Esophagus muscularis mucosa (tissue), 4 donors: ENCODE data around the gene TUBA3C. TPM values are rescaled to one million over a fixed set of nuclear protein-coding genes. Genes with fewer than 3 reads are reported as not detected.
"Not testable (repeated sequence)": the region's sequence is repeated elsewhere in the genome, so short reads cannot be mapped to it uniquely, and the experiment has no call there.

Source experiments
- DNase-seq: peaks from one replicate; pipeline ENCODE4 v3.0.0-alpha.2; 2017; ENCODE audit errors: extremely low spot score
- H3K27ac ChIP-seq, 4 donors: fragments of 200-600 bp; sonication (generic); replicated peaks in 1 of 4; 1 replicate in 3 of 4; 2 replicates in 1 of 4; pipeline ENCODE4 v1.5.1; 2016 to 2019; ENCODE audit warnings: mild to moderate bottlenecking in 1 of 4
- H3K27me3 ChIP-seq, 4 donors: fragments of 200-600 bp; sonication (generic); one replicate each; pipeline versions ENCODE4 v1.5.1 to v1.6.0; 2016 to 2019
- H3K36me3 ChIP-seq, 4 donors: fragments of 200-600 bp; sonication (generic); one replicate each; pipeline ENCODE4 v1.5.1; 2016 to 2019
- H3K4me1 ChIP-seq, 4 donors: fragments of 200-600 bp; sonication (generic); one replicate each; pipeline ENCODE4 v1.5.1; 2016 to 2019
- H3K4me3 ChIP-seq, 4 donors: fragments of 200-600 bp; sonication (generic); 1 replicate in 2 of 4; 2 replicates in 2 of 4; pipeline ENCODE4 v1.5.1; 2016 to 2019; ENCODE audit warnings: mild to moderate bottlenecking in 4 of 4, moderate library complexity in 1 of 4
- H3K9me3 ChIP-seq, 4 donors: fragments of 200-600 bp; sonication (generic); 1 replicate in 3 of 4; 2 replicates in 1 of 4; pipeline ENCODE4 v1.5.1; 2016 to 2019
- CTCF ChIP-seq, 3 experiments: fragments of 200-600 bp in 2 of 3; fragments of 450-650 bp in 1 of 3; sonication (generic) in 2 of 3; IDR thresholded peaks; one replicate each; pipeline ENCODE4 v1.5.1; 2017 to 2019; ENCODE audit warnings: antibody characterized with exemption in 3 of 3, mild to moderate bottlenecking in 2 of 3, moderate library complexity in 1 of 3
- EP300 ChIP-seq: sonication (generic); formaldehyde crosslinking; IDR thresholded peaks from one replicate; pipeline ENCODE4 v1.6.1; 2017; ENCODE audit warnings: antibody characterized with exemption
- POLR2A ChIP-seq: fragments of 450-650 bp; IDR thresholded peaks from one replicate; pipeline ENCODE4 v1.6.1; 2017; ENCODE audit warnings: antibody characterized with exemption, moderate library complexity, mild to moderate bottlenecking, low read depth
- POLR2AphosphoS5 ChIP-seq, 2 donors: sonication (generic); formaldehyde crosslinking; IDR thresholded peaks; one replicate each; pipeline ENCODE4 v1.6.1; 2017; ENCODE audit warnings: antibody characterized with exemption in 2 of 2
- WGBS: methylation state at CpG from one replicate; pipeline ENCODE4 v1.1.5; 2018; 5-methylcytosine and 5-hydroxymethylcytosine counted together
- intact Hi-C: fragments of 100-400 bp; cut with DNase I; formaldehyde crosslinking; loops from one replicate; pipeline ENCODE4 v1.15.1; 2023
- total RNA-seq, 4 donors: library from RNA; depleted of rRNA; stranded (reverse); fragments of >200 nt; gene quantifications; one replicate each; pipeline versions ENCODE4 v1.1.0 to v1.2.1, GENCODE V29; 2016

TUBA3C gene
- total RNA-seq, 4 donors from 2014 or later = not detected

- H3K4me3 ChIP-seq = no peak overlapping the region
- no peaks in the 10 kb centered on the region for H3K9me3 ChIP-seq
- peak; percentile 60 for DNase-seq
- intact Hi-C loops = no loop called here
- H3K36me3 ChIP-seq = no peaks in the 10 kb centered on the region
- H3K4me1 ChIP-seq = no peaks in the 10 kb centered on the region
- H3K27me3 ChIP-seq = no peaks in the 10 kb centered on the region
- TF ChIP-seq EP300 = no peak
- TF ChIP-seq POLR2AphosphoS5 (IDR thresholded peaks at IDR 0.05) = no peak
- no peak for TF ChIP-seq POLR2A
- TF ChIP-seq CTCF (IDR thresholded peaks at IDR 0.05) = no peak
- no peak overlapping the region for H3K27ac ChIP-seq
- WGBS = 94% methylated on average over 21 of the region's 24 CpGs
Measured at GRCh38 chr13:19181021-19181620, 503 bp downstream of the TUBA3C start.

- Histone ChIP-seq H3K27me3 (no peaks in the 10 kb centered on the region), H3K4me3 (no peak overlapping the region), H3K36me3 (no peaks in the 10 kb centered on the region), H3K9me3 (no peaks in the 10 kb centered on the region), H3K27ac (no peak overlapping the region), H3K4me1 (no peaks in the 10 kb centered on the region)
- 77% methylated on average over 7 of the region's 7 CpGs for WGBS
- intact Hi-C loops = no loop called here
- TF ChIP-seq EP300 (no peak), CTCF (IDR thresholded peaks at IDR 0.05) (no peak), POLR2AphosphoS5 (IDR thresholded peaks at IDR 0.05) (no peak), POLR2A (no peak)
- DNase-seq = peak; percentile 34
Measured at GRCh38 chr13:19179916-19180315, 1.7 kb downstream of the TUBA3C start.

GRCh38 chr13:19178901-19179593, 2.6 kb downstream of the TUBA3C start:
- intact Hi-C loops = no loop called here
- H3K4me1 ChIP-seq = no peaks in the 10 kb centered on the region
- no peaks in the 10 kb centered on the region for H3K27me3 ChIP-seq
- peak; percentile 72 for DNase-seq
- no peak for TF ChIP-seq POLR2AphosphoS5 (IDR thresholded peaks at IDR 0.05)
- TF ChIP-seq CTCF (IDR thresholded peaks at IDR 0.05) = no peak
- TF ChIP-seq POLR2A = no peak
- no peak for TF ChIP-seq EP300
- H3K27ac ChIP-seq = no peak overlapping the region
- H3K9me3 ChIP-seq = no peaks in the 10 kb centered on the region
- no peak overlapping the region for H3K4me3 ChIP-seq
- no peaks in the 10 kb centered on the region for H3K36me3 ChIP-seq
- WGBS = 76% methylated on average over 15 of the region's 15 CpGs

- H3K4me1 ChIP-seq, H3K9me3 ChIP-seq, intact Hi-C loops: not testable (repeated sequence)
Measured at GRCh38 chr13:19176981-19177776, 4.4 kb downstream of the TUBA3C start.

GRCh38 chr13:19173752-19174151, 7.9 kb downstream of the TUBA3C start:
- TF ChIP-seq POLR2A = no peak
- TF ChIP-seq POLR2AphosphoS5 (IDR thresholded peaks at IDR 0.05) = no peak
- TF ChIP-seq EP300 = no peak
- TF ChIP-seq CTCF (IDR thresholded peaks at IDR 0.05) = no peak
- intact Hi-C loops = no loop called here
- no peaks in the 10 kb centered on the region for H3K4me1 ChIP-seq
- no peaks in the 10 kb centered on the region for H3K36me3 ChIP-seq
- no peaks in the 10 kb centered on the region for H3K9me3 ChIP-seq
- DNase-seq = no peak
- 79% methylated on average over 13 of the region's 16 CpGs for WGBS
- no peaks in the 10 kb centered on the region for H3K27me3 ChIP-seq
- no peak overlapping the region for H3K27ac ChIP-seq
- no peak overlapping the region for H3K4me3 ChIP-seq

More at GRCh38 chr13:19176981-19177776, 4.4 kb downstream of the TUBA3C start:
- 87% methylated on average over 25 of the region's 36 CpGs for WGBS
- not testable (repeated sequence) for H3K27me3 ChIP-seq, H3K27ac ChIP-seq, H3K36me3 ChIP-seq, H3K4me3 ChIP-seq
- DNase-seq = peak; percentile 31
